ENCODE results near the gene KIAA0930. TPM values are rescaled to one million over a fixed set of nuclear protein-coding genes. Genes with fewer than 3 reads are reported as not detected.

KIAA0930 gene
- polyA plus RNA-seq, 1 of the 3 experiments (the other 2 are of a cell fraction), result 80.8 TPM

GRCh38 chr22:45190202-45190872 lies 50.4 kb downstream of the KIAA0930 start:
- Histone ChIP-seq H2AFZ (ENCODE audit: low read depth) (no peak overlapping the region), H3K27ac (ENCODE audit: low read depth in 2 of 2, low read length in 1 of 2) (no peak overlapping the region), H3K27me3 (ENCODE audit: insufficient read depth) (no peaks in the 10 kb centered on the region), H3K4me2 (no peak overlapping the region), H3K4me1 (ENCODE audit: control insufficient read depth in 1 of 2, insufficient read depth in 2 of 2, low read depth in 1 of 2, low read length in 1 of 2) (no peaks in the 10 kb centered on the region; a peak in 1 of 4 replicates), H3F3A (replicated peaks; ENCODE audit: insufficient read depth) (peaks cover 9% of the 10 kb centered on the region), H3K4me3 (ENCODE audit: low read depth in 2 of 2, low read length in 1 of 2) (no peak overlapping the region), H3K9me2 (no peaks in the 10 kb centered on the region), H3K9me3 (no peaks in the 10 kb centered on the region), H3K36me3 (replicated peaks in 1 of 2; ENCODE audit: control insufficient read depth in 1 of 2, insufficient read depth in 2 of 2, low read length in 1 of 2) (peaks cover 6 to 25% of the 10 kb centered on the region in 2 experiments), H3K9ac (no peak overlapping the region), H4K20me1 (ENCODE audit: insufficient read depth) (peaks cover 4% of the 10 kb centered on the region; the same call in 1 of the 2 replicates), H3K79me2 (ENCODE audit: insufficient read depth) (no peaks in the 10 kb centered on the region)
- CTCF ChIA-PET, result interaction anchor here (0.9 to 3.3 kb wide), 3 partner anchors 17 to 72 kb away, joined by 3 to 15 read pairs (median 4); no protein-coding TSS in a partner anchor
- 95% methylated on average over 4 of the region's 4 CpGs for WGBS (ENCODE audit: low lambda C conversion rate)
- POLR2A ChIA-PET, result no interaction called here
- TF ChIP-seq NFIC (IDR thresholded peaks at IDR 0.05; ENCODE audit: borderline replicate concordance) (no peak), RXRA (IDR thresholded peaks at IDR 0.05; ENCODE audit: borderline replicate concordance, low read depth) (no peak), USF1 (IDR thresholded peaks at IDR 0.05; ENCODE audit: borderline replicate concordance, low read depth) (no peak), TEAD4 (IDR thresholded peaks at IDR 0.05; ENCODE audit: borderline replicate concordance, insufficient read depth) (no peak), SMC3 (IDR thresholded peaks at IDR 0.05; ENCODE audit: low read depth, low read length) (no peak), RCOR1 (IDR thresholded peaks at IDR 0.05; ENCODE audit: low read length) (no peak), RFX5 (IDR thresholded peaks at IDR 0.05; ENCODE audit: low read length) (no peak), FOXM1 (IDR thresholded peaks at IDR 0.05; ENCODE audit: low read depth) (no peak), ELF1 (IDR thresholded peaks at IDR 0.05) (no peak), POLR2AphosphoS5 (IDR thresholded peaks at IDR 0.05; ENCODE audit: low read depth, low read length) (no peak), FOXJ3 (CRISPR knock-in tag; IDR thresholded peaks at IDR 0.05) (no peak), GATA2 (CRISPR knock-in tag; IDR thresholded peaks at IDR 0.05) (no peak)
- TF ChIP-seq, protein P1, sequence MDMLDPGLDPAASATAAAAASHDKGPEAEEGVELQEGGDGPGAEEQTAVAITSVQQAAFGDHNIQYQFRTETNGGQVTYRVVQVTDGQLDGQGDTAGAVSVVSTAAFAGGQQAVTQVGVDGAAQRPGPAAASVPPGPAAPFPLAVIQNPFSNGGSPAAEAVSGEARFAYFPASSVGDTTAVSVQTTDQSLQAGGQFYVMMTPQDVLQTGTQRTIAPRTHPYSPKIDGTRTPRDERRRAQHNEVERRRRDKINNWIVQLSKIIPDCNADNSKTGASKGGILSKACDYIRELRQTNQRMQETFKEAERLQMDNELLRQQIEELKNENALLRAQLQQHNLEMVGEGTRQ (IDR thresholded peaks at IDR 0.05; ENCODE audit: borderline replicate concordance, low read depth, low read length), result no peak
- no peak for DNase-seq

DNA sequence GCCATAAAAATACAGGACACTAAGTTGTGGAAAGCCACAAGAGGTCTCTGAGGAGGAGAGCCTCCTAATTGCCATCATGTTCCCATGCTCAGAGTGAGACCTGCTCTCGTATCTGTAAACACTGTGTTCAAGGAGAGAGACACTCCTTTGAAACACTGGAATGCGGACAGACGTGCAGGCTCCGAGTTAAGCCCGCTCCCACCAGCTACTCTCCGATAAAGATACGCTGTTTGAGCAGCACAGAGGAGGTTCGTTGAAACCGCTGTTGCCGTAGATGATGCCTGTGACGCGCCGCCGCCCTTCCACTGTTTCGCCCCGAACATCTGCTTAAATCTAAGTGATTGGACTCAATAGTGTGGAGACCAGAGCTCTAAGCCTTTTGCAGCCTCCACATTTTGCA lies 51.9 kb downstream of the KIAA0930 start:
- Histone ChIP-seq H3K36me3 (replicated peaks in 1 of 2; ENCODE audit: control insufficient read depth in 1 of 2, insufficient read depth in 2 of 2, low read length in 1 of 2) (peaks cover 18 to 32% of the 10 kb centered on the region in 2 experiments), H3K27me3 (ENCODE audit: insufficient read depth) (no peaks in the 10 kb centered on the region), H3F3A (replicated peaks; ENCODE audit: insufficient read depth) (peaks cover 9% of the 10 kb centered on the region), H3K4me3 (ENCODE audit: low read depth in 2 of 2, low read length in 1 of 2) (no peak overlapping the region), H3K4me1 (ENCODE audit: control insufficient read depth in 1 of 2, insufficient read depth in 2 of 2, low read depth in 1 of 2, low read length in 1 of 2) (no peaks in the 10 kb centered on the region; a peak in 1 of 4 replicates), H2AFZ (ENCODE audit: low read depth) (no peak overlapping the region), H3K9me3 (no peaks in the 10 kb centered on the region), H3K27ac (ENCODE audit: low read depth in 2 of 2, low read length in 1 of 2) (no peak overlapping the region), H4K20me1 (ENCODE audit: insufficient read depth) (peaks cover 4% of the 10 kb centered on the region; the same call in 1 of the 2 replicates), H3K79me2 (ENCODE audit: insufficient read depth) (no peaks in the 10 kb centered on the region), H3K4me2 (no peak overlapping the region), H3K9ac (no peak overlapping the region), H3K9me2 (no peaks in the 10 kb centered on the region)
- no peak for TF ChIP-seq EP300 (IDR thresholded peaks at IDR 0.05; ENCODE audit: borderline replicate concordance in 1 of 2, low read depth in 1 of 2, low read length in 1 of 2)
- no peak for DNase-seq
- CTCF ChIA-PET, result interaction anchor here (3.3 kb wide), 1 partner anchor 20 kb away, joined by 15 read pairs; no protein-coding TSS in a partner anchor
- WGBS (ENCODE audit: low lambda C conversion rate), result 96% methylated on average over 10 of the region's 16 CpGs
- POLR2A ChIA-PET, result no interaction called here
